Raji (cell line): ENCODE results near the gene CWC25.
A peak's percentile ranks its signal among the peaks of the same experiment; 100 is the strongest.

Experiments
- POLR2A ChIP-seq: IDR thresholded peaks from 2 replicates; pipeline ENCODE4 v1.6.1; 2011; ENCODE audit warnings: low read depth, low read length, control low read depth; ENCODE audit not compliant: insufficient read depth

CWC25 gene

GRCh38 chr17:38861399-38861843 lies 36.3 kb upstream of the CWC25 start:
- no peak for TF ChIP-seq POLR2A

- no peak for TF ChIP-seq POLR2A
Observed at GRCh38 chr17:38857271-38857670, 32.1 kb upstream of the CWC25 start.

GRCh38 chr17:38853292-38854219 lies 28.4 kb upstream of the CWC25 start, which contains the start of gene RPL23:
TSS of gene RPL23 (minus strand) at chr17:38853721. CDS start at chr17:38853710, 11 bp downstream.
- TF ChIP-seq POLR2A: peak; percentile 96

- no peak for TF ChIP-seq POLR2A
Observed at GRCh38 chr17:38852771-38853291, 27.7 kb upstream of the CWC25 start.

- no peak for TF ChIP-seq POLR2A
Observed at GRCh38 chr17:38851434-38851833, 26.3 kb upstream of the CWC25 start.

- TF ChIP-seq POLR2A: no peak
Observed at GRCh38 chr17:38850374-38850773, 25.3 kb upstream of the CWC25 start.

- no peak for TF ChIP-seq POLR2A
Observed at GRCh38 chr17:38848939-38849605, 24.0 kb upstream of the CWC25 start.

GRCh38 chr17:38848557-38848891 lies 23.4 kb upstream of the CWC25 start:
- no peak for TF ChIP-seq POLR2A

GRCh38 chr17:38844261-38844757 lies 19.2 kb upstream of the CWC25 start:
- no peak for TF ChIP-seq POLR2A

GRCh38 chr17:38825762-38826247 lies 684 bp upstream of the CWC25 start:
- no peak for TF ChIP-seq POLR2A

- TF ChIP-seq POLR2A: no peak
Observed at GRCh38 chr17:38815576-38816193, 9.4 kb downstream of the CWC25 start.

GRCh38 chr17:38809828-38810227 lies 15.3 kb downstream of the CWC25 start:
- TF ChIP-seq POLR2A: no peak

- no peak for TF ChIP-seq POLR2A
Observed at GRCh38 chr17:38800237-38800760, 24.8 kb downstream of the CWC25 start.

- TF ChIP-seq POLR2A: peak; percentile 50; the same call in 1 of the 2 replicates
Observed at GRCh38 chr17:38799501-38800236, 25.5 kb downstream of the CWC25 start, which contains the start of gene PIP4K2B. TSS of gene PIP4K2B (minus strand) at chr17:38799556. CDS start at chr17:38799424, 132 bp downstream.
